Natural killer cell (primary cell): ENCODE data around the gene GJA5. TPM values are rescaled to one million over a fixed set of nuclear protein-coding genes. Genes with fewer than 3 reads are reported as not detected.

Experiments
- ATAC-seq, 3 donors: fragments of 150-1000 bp in 2 of 3; fragments of 200-7000 bp in 1 of 3; cut with Tn5 transposase; 1 replicate in 1 of 3; 2 replicates in 2 of 3; pipeline ENCODE4 v1.10.0; 2021; ENCODE audit warnings: mild to moderate bottlenecking in 2 of 3, moderate library complexity in 2 of 3
- DNase-seq, 2 donors: peaks; one replicate each; pipeline versions ENCODE4 v3.0.0 to v3.0.0-alpha.2; 2013 to 2021; ENCODE audit warnings: mixed read lengths in 1 of 2
- H3K27ac ChIP-seq: one replicate; pipeline ENCODE4 v1.5.1; 2013; ENCODE audit warnings: mild to moderate bottlenecking, low read length
- H3K27me3 ChIP-seq: one replicate; pipeline ENCODE4 v1.6.1; 2013; ENCODE audit warnings: low read length; ENCODE audit not compliant: control insufficient read depth, insufficient read depth
- H3K36me3 ChIP-seq: one replicate; pipeline ENCODE4 v1.6.1; 2013; ENCODE audit warnings: low read length; ENCODE audit not compliant: control insufficient read depth, insufficient read depth
- H3K4me1 ChIP-seq: one replicate; pipeline ENCODE4 v1.6.1; 2013; ENCODE audit warnings: low read length; ENCODE audit not compliant: control insufficient read depth, insufficient read depth
- H3K4me3 ChIP-seq: one replicate; pipeline ENCODE4 v1.5.1; 2013; ENCODE audit warnings: low read length
- H3K9me3 ChIP-seq: one replicate; pipeline ENCODE4 v1.6.1; 2013; ENCODE audit warnings: low read length; ENCODE audit not compliant: control insufficient read depth, insufficient read depth
- H3K27ac Mint-ChIP-seq, 2 donors: one replicate each; pipeline ENCODE4 v1.8.0; 2022; ENCODE audit warnings: mild to moderate bottlenecking in 2 of 2, mixed read lengths in 2 of 2, moderate library complexity in 1 of 2
- H3K27me3 Mint-ChIP-seq, 2 donors: one replicate each; pipeline ENCODE4 v1.8.0; 2022; ENCODE audit warnings: low read depth in 2 of 2, mixed read lengths in 2 of 2
- H3K36me3 Mint-ChIP-seq: one replicate; pipeline ENCODE4 v1.8.0; 2022; ENCODE audit warnings: mixed read lengths
- H3K4me1 Mint-ChIP-seq, 2 donors: one replicate each; pipeline ENCODE4 v1.8.0; 2022; ENCODE audit warnings: mixed read lengths in 2 of 2
- H3K4me3 Mint-ChIP-seq: one replicate; pipeline ENCODE4 v1.8.0; 2022; ENCODE audit warnings: mild to moderate bottlenecking, moderate library complexity, mixed read lengths
- H3K9me3 Mint-ChIP-seq, 2 donors: one replicate each; pipeline ENCODE4 v1.8.0; 2022; ENCODE audit warnings: mixed read lengths in 2 of 2
- CTCF ChIP-seq: fragments of 200-600 bp; IDR thresholded peaks from one replicate; pipeline ENCODE4 v1.8.0; 2022; ENCODE audit warnings: antibody characterized with exemption
- WGBS: methylation state at CpG from one replicate; pipeline ENCODE4 v1.1.7; 2013; ENCODE audit warnings: missing lambda C conversion rate; ENCODE audit not compliant: insufficient coverage; 5-methylcytosine and 5-hydroxymethylcytosine counted together
- intact Hi-C: fragments of 100-400 bp; cut with micrococcal nuclease; formaldehyde crosslinking; loops from one replicate; pipeline ENCODE4 v1.14.2; 2022
- total RNA-seq, 4 donors: library from RNA; stranded (reverse); fragments of 120-200 nt in 1 of 4; gene quantifications; one replicate each; pipeline versions ENCODE4 v1.2.3 to v1.2.4, GENCODE V29; 2013 to 2022

Gene GJA5
- total RNA-seq, 3 donors from 2014 or later (not counting 1 experiment from before 2014, with no cell fraction given): not detected

- H3K27me3 Mint-ChIP-seq: peaks cover 25 to 68% of the 10 kb centered on the region in 2 donors
- H3K27ac ChIP-seq: no peak overlapping the region
- H3K36me3 Mint-ChIP-seq: no peaks in the 10 kb centered on the region
- DNase-seq (no peak), ATAC-seq (no peak)
- TF ChIP-seq CTCF: no peak
- WGBS: 85% methylated on average over 3 of the region's 4 CpGs
- intact Hi-C loops: no loop called here
- no peaks in the 10 kb centered on the region for H3K9me3 ChIP-seq
- no peak overlapping the region for H3K4me3 ChIP-seq
- no peak overlapping the region for H3K4me3 Mint-ChIP-seq
- no peak overlapping the region for H3K27ac Mint-ChIP-seq
- no peaks in the 10 kb centered on the region for H3K4me1 ChIP-seq
- H3K9me3 Mint-ChIP-seq: no peaks in the 10 kb centered on the region
- peaks cover 3% of the 10 kb centered on the region for H3K27me3 ChIP-seq
- no peaks in the 10 kb centered on the region for H3K36me3 ChIP-seq
- no peaks in the 10 kb centered on the region for H3K4me1 Mint-ChIP-seq
Measured at GRCh38 chr1:147772570-147772969, 12.2 kb upstream of the GJA5 start.

- WGBS: 81% methylated on average over 10 of the region's 10 CpGs
- no peak for TF ChIP-seq CTCF
- intact Hi-C loops: no loop called here
- no peak overlapping the region for H3K4me3 ChIP-seq
- no peaks in the 10 kb centered on the region for H3K36me3 ChIP-seq
- DNase-seq (no peak), ATAC-seq (no peak)
- peaks cover 3% of the 10 kb centered on the region for H3K27me3 ChIP-seq
- no peaks in the 10 kb centered on the region for H3K9me3 ChIP-seq
- Mint-ChIP-seq H3K4me1 (no peaks in the 10 kb centered on the region), H3K27me3 (peaks cover 25 to 59% of the 10 kb centered on the region in 2 donors), H3K27ac (no peak overlapping the region), H3K9me3 (no peaks in the 10 kb centered on the region), H3K4me3 (no peak overlapping the region), H3K36me3 (no peaks in the 10 kb centered on the region)
- H3K4me1 ChIP-seq: no peaks in the 10 kb centered on the region
- no peak overlapping the region for H3K27ac ChIP-seq
Measured at GRCh38 chr1:147771226-147772125, 11.1 kb upstream of the GJA5 start.

- Mint-ChIP-seq H3K4me1 (no peaks in the 10 kb centered on the region), H3K4me3 (no peak overlapping the region), H3K27ac (no peak overlapping the region), H3K36me3 (no peaks in the 10 kb centered on the region), H3K27me3 (peaks cover 19 to 37% of the 10 kb centered on the region in 2 donors), H3K9me3 (no peaks in the 10 kb centered on the region)
- Histone ChIP-seq H3K27ac (no peak overlapping the region), H3K4me1 (no peaks in the 10 kb centered on the region), H3K9me3 (no peaks in the 10 kb centered on the region), H3K36me3 (no peaks in the 10 kb centered on the region), H3K4me3 (no peak overlapping the region), H3K27me3 (peaks cover 3% of the 10 kb centered on the region)
- DNase-seq: no peak
- TF ChIP-seq CTCF: no peak
- 89% methylated on average over 4 of the region's 5 CpGs for WGBS
- intact Hi-C loops: no loop called here
- no peak for ATAC-seq
Measured at GRCh38 chr1:147769106-147769505, 8.7 kb upstream of the GJA5 start.
